Measurements from ENCODE around the gene ME2.

GRCh38 chr18:50967714-50968661 lies 89.1 kb downstream of the ME2 start, which contains the start of gene ELAC1:
- peak in 1 of 2 donors; percentile 57 for TF ChIP-seq POLR2A (IDR thresholded peaks at IDR 0.05)
- TF ChIP-seq EP300 (IDR thresholded peaks at IDR 0.05) = no peak
- peak; percentile 75 to 96 (median 88) for TF ChIP-seq POLR2AphosphoS5 (IDR thresholded peaks at IDR 0.05)
- no peak for TF ChIP-seq CTCF (IDR thresholded peaks at IDR 0.05)
